ENCODE data around the gene NALCN. TPM values are rescaled to one million over a fixed set of nuclear protein-coding genes. Genes with fewer than 3 reads are reported as not detected.

Gene NALCN
- not detected in 2 replicates for total RNA-seq

GRCh38 chr13:101416181-101417042, at the start of gene NALCN:
Gene NALCN, minus strand, starts transcription at chr13:101416508. Its CDS starts 17,382 bp downstream, at chr13:101399126.
- no peak for DNase-seq (ENCODE audit: low spot score)
- Mint-ChIP-seq H3K9me3 (no peaks in the 10 kb centered on the region), H3K27ac (no peak within 1 kb of the TSS), H3K27me3 (ENCODE audit: insufficient read depth) (peaks cover 29% of the 10 kb centered on the region), H3K4me1 (ENCODE audit: low read depth) (no peaks in the 10 kb centered on the region), H3K4me3 (no peak within 1 kb of the TSS), H3K36me3 (ENCODE audit: low read depth) (no peaks in the 10 kb centered on the region)
- intact Hi-C loops (cut with micrococcal nuclease): loop anchor here (10.0 kb wide), 1 partner anchor 1462 kb away; no protein-coding TSS in a partner anchor

- H3K9me3 Mint-ChIP-seq: no peaks in the 10 kb centered on the region
- H3K4me1 Mint-ChIP-seq (ENCODE audit: low read depth): no peaks in the 10 kb centered on the region
- H3K4me3 Mint-ChIP-seq: no peak overlapping the region
- no peaks in the 10 kb centered on the region for H3K27me3 Mint-ChIP-seq (ENCODE audit: insufficient read depth)
- no peak for DNase-seq (ENCODE audit: low spot score)
- no peak overlapping the region for H3K27ac Mint-ChIP-seq
- intact Hi-C loops (cut with micrococcal nuclease): no loop called here
- no peaks in the 10 kb centered on the region for H3K36me3 Mint-ChIP-seq (ENCODE audit: low read depth)
Observed at GRCh38 chr13:101465877-101466276, 49.6 kb upstream of the NALCN start.

- DNase-seq (ENCODE audit: low spot score): no peak
- Mint-ChIP-seq H3K4me1 (ENCODE audit: low read depth) (no peaks in the 10 kb centered on the region), H3K27me3 (ENCODE audit: insufficient read depth) (peaks cover 8% of the 10 kb centered on the region), H3K36me3 (ENCODE audit: low read depth) (no peaks in the 10 kb centered on the region), H3K4me3 (no peak overlapping the region), H3K27ac (no peak overlapping the region), H3K9me3 (no peaks in the 10 kb centered on the region)
- intact Hi-C loops (cut with micrococcal nuclease): no loop called here
Observed at GRCh38 chr13:101457176-101457575, 40.9 kb upstream of the NALCN start.

GRCh38 chr13:101455863-101456262, 39.6 kb upstream of the NALCN start:
- Mint-ChIP-seq H3K27ac (no peak overlapping the region), H3K9me3 (no peaks in the 10 kb centered on the region), H3K4me1 (ENCODE audit: low read depth) (no peaks in the 10 kb centered on the region), H3K27me3 (ENCODE audit: insufficient read depth) (peaks cover 8% of the 10 kb centered on the region), H3K4me3 (no peak overlapping the region), H3K36me3 (ENCODE audit: low read depth) (no peaks in the 10 kb centered on the region)
- intact Hi-C loops (cut with micrococcal nuclease): no loop called here
- DNase-seq (ENCODE audit: low spot score): no peak

- DNase-seq (ENCODE audit: low spot score): no peak
- Mint-ChIP-seq H3K4me1 (ENCODE audit: low read depth) (no peaks in the 10 kb centered on the region), H3K4me3 (no peak overlapping the region), H3K27ac (no peak overlapping the region), H3K27me3 (ENCODE audit: insufficient read depth) (peaks cover 7% of the 10 kb centered on the region), H3K36me3 (ENCODE audit: low read depth) (no peaks in the 10 kb centered on the region), H3K9me3 (no peaks in the 10 kb centered on the region)
- intact Hi-C loops (cut with micrococcal nuclease): no loop called here
Observed at GRCh38 chr13:101454767-101455166, 38.5 kb upstream of the NALCN start.

GRCh38 chr13:101453784-101454201, 37.5 kb upstream of the NALCN start:
- Mint-ChIP-seq H3K27me3 (ENCODE audit: insufficient read depth) (peaks cover 6% of the 10 kb centered on the region), H3K9me3 (no peaks in the 10 kb centered on the region), H3K4me3 (no peak overlapping the region), H3K27ac (no peak overlapping the region), H3K4me1 (ENCODE audit: low read depth) (no peaks in the 10 kb centered on the region), H3K36me3 (ENCODE audit: low read depth) (no peaks in the 10 kb centered on the region)
- DNase-seq (ENCODE audit: low spot score): no peak
- intact Hi-C loops (cut with micrococcal nuclease): no loop called here

- no peaks in the 10 kb centered on the region for H3K4me1 Mint-ChIP-seq (ENCODE audit: low read depth)
- no peaks in the 10 kb centered on the region for H3K9me3 Mint-ChIP-seq
- DNase-seq (ENCODE audit: low spot score): no peak
- H3K27me3 Mint-ChIP-seq (ENCODE audit: insufficient read depth): peaks cover 4% of the 10 kb centered on the region
- H3K36me3 Mint-ChIP-seq (ENCODE audit: low read depth): no peaks in the 10 kb centered on the region
- no peak within 1 kb of the TSS for H3K4me3 Mint-ChIP-seq
- no peak within 1 kb of the TSS for H3K27ac Mint-ChIP-seq
- intact Hi-C loops (cut with micrococcal nuclease): no loop called here
Observed at GRCh38 chr13:101452519-101453485, 36.5 kb upstream of the NALCN start, which contains the start of gene ITGBL1. Gene ITGBL1, plus strand, starts transcription at chr13:101452675. Its CDS starts 159 bp downstream, at chr13:101452834.

- intact Hi-C loops (cut with micrococcal nuclease): no loop called here
- H3K4me1 Mint-ChIP-seq (ENCODE audit: low read depth): no peaks in the 10 kb centered on the region
- H3K27ac Mint-ChIP-seq: no peak overlapping the region
- no peak overlapping the region for H3K4me3 Mint-ChIP-seq
- peaks cover 4% of the 10 kb centered on the region for H3K27me3 Mint-ChIP-seq (ENCODE audit: insufficient read depth)
- no peaks in the 10 kb centered on the region for H3K9me3 Mint-ChIP-seq
- no peaks in the 10 kb centered on the region for H3K36me3 Mint-ChIP-seq (ENCODE audit: low read depth)
- DNase-seq (ENCODE audit: low spot score): no peak
Observed at GRCh38 chr13:101451641-101452040, 35.3 kb upstream of the NALCN start.

- no peak overlapping the region for H3K4me3 Mint-ChIP-seq
- H3K27ac Mint-ChIP-seq: no peak overlapping the region
- H3K36me3 Mint-ChIP-seq (ENCODE audit: low read depth): no peaks in the 10 kb centered on the region
- H3K9me3 Mint-ChIP-seq: no peaks in the 10 kb centered on the region
- peaks cover 4% of the 10 kb centered on the region for H3K27me3 Mint-ChIP-seq (ENCODE audit: insufficient read depth)
- DNase-seq (ENCODE audit: low spot score): no peak
- intact Hi-C loops (cut with micrococcal nuclease): no loop called here
- no peaks in the 10 kb centered on the region for H3K4me1 Mint-ChIP-seq (ENCODE audit: low read depth)
Observed at GRCh38 chr13:101450749-101451130, 34.4 kb upstream of the NALCN start.

GRCh38 chr13:101449790-101450748, 33.8 kb upstream of the NALCN start:
- intact Hi-C loops (cut with micrococcal nuclease): no loop called here
- DNase-seq (ENCODE audit: low spot score): no peak
- H3K9me3 Mint-ChIP-seq: no peaks in the 10 kb centered on the region
- peaks cover 4% of the 10 kb centered on the region for H3K27me3 Mint-ChIP-seq (ENCODE audit: insufficient read depth)
- H3K36me3 Mint-ChIP-seq (ENCODE audit: low read depth): no peaks in the 10 kb centered on the region
- no peak overlapping the region for H3K4me3 Mint-ChIP-seq
- H3K4me1 Mint-ChIP-seq (ENCODE audit: low read depth): no peaks in the 10 kb centered on the region
- no peak overlapping the region for H3K27ac Mint-ChIP-seq

- Mint-ChIP-seq H3K9me3 (no peaks in the 10 kb centered on the region), H3K4me1 (ENCODE audit: low read depth) (no peaks in the 10 kb centered on the region), H3K4me3 (no peak overlapping the region), H3K27ac (no peak overlapping the region), H3K27me3 (ENCODE audit: insufficient read depth) (no peaks in the 10 kb centered on the region), H3K36me3 (ENCODE audit: low read depth) (no peaks in the 10 kb centered on the region)
- no peak for DNase-seq (ENCODE audit: low spot score)
- intact Hi-C loops (cut with micrococcal nuclease): no loop called here
Observed at GRCh38 chr13:101447852-101448251, 31.5 kb upstream of the NALCN start.

- no peaks in the 10 kb centered on the region for H3K9me3 Mint-ChIP-seq
- H3K4me3 Mint-ChIP-seq: no peak overlapping the region
- no peak overlapping the region for H3K27ac Mint-ChIP-seq
- H3K27me3 Mint-ChIP-seq (ENCODE audit: insufficient read depth): peaks cover 2% of the 10 kb centered on the region
- H3K4me1 Mint-ChIP-seq (ENCODE audit: low read depth): no peaks in the 10 kb centered on the region
- intact Hi-C loops (cut with micrococcal nuclease): no loop called here
- no peak for DNase-seq (ENCODE audit: low spot score)
- H3K36me3 Mint-ChIP-seq (ENCODE audit: low read depth): no peaks in the 10 kb centered on the region
Observed at GRCh38 chr13:101434486-101434885, 18.2 kb upstream of the NALCN start.

All from activated T-helper 1 cell treated with anti-CD3 and anti-CD28 coated beads, Interleukin-12 subunit alpha, Interleukin-12 subunit beta, Interleukin-2, Interleukin-4 antibody, amounts not matched to agents 30 ng/mL and 10 ng/mL and 1 ng/mL, durations not matched to agents 14 hours and 24 hours and 36 hours (primary cell).